Measurements from ENCODE around the gene PROM2. TPM values are rescaled to one million over a fixed set of nuclear protein-coding genes. Genes with fewer than 3 reads are reported as not detected.

The PROM2 gene
- total RNA-seq, 1 donor from 2014 or later = 14.2 TPM

DNA sequence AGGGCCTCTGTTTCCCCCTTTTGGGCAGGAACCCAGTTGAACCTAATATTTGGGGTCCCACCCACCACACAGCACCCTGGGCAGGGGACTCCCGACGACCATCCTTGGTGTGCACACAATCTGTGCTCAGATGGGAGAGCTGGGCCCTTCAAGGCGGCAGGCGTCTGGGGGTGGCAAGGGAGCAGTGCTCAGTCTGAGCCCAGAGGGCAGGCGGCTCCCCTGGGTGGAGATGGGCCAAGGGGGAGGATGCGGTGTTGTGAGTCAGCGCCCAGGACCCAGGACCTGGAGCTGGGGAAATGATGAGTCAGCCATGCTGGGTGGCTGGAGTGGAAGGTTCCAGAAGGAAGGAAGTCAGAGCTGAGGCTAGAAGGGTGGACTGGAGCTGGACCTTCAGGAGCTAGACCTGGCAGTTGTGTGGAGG is 3.8 kb downstream of the PROM2 start:
- Mint-ChIP-seq H3K27ac (no peak overlapping the region), H3K4me3 (ENCODE audit: low read depth) (no peak overlapping the region), H3K36me3 (ENCODE audit: insufficient read depth) (peaks cover 2% of the 10 kb centered on the region), H3K27me3 (no peaks in the 10 kb centered on the region), H3K9me3 (ENCODE audit: low read depth) (no peaks in the 10 kb centered on the region), H3K4me1 (ENCODE audit: low read depth) (peaks cover 8% of the 10 kb centered on the region)
- no peak for DNase-seq (ENCODE audit: low spot score, unreplicated experiment)
- TF ChIP-seq, protein P1, sequence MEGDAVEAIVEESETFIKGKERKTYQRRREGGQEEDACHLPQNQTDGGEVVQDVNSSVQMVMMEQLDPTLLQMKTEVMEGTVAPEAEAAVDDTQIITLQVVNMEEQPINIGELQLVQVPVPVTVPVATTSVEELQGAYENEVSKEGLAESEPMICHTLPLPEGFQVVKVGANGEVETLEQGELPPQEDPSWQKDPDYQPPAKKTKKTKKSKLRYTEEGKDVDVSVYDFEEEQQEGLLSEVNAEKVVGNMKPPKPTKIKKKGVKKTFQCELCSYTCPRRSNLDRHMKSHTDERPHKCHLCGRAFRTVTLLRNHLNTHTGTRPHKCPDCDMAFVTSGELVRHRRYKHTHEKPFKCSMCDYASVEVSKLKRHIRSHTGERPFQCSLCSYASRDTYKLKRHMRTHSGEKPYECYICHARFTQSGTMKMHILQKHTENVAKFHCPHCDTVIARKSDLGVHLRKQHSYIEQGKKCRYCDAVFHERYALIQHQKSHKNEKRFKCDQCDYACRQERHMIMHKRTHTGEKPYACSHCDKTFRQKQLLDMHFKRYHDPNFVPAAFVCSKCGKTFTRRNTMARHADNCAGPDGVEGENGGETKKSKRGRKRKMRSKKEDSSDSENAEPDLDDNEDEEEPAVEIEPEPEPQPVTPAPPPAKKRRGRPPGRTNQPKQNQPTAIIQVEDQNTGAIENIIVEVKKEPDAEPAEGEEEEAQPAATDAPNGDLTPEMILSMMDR (IDR thresholded peaks at IDR 0.05; ENCODE audit: unreplicated experiment) = no peak

GRCh38 chr2:95278637-95279225 is 4.5 kb downstream of the PROM2 start:
- Mint-ChIP-seq H3K4me3 (ENCODE audit: low read depth) (no peak overlapping the region), H3K9me3 (ENCODE audit: low read depth) (no peaks in the 10 kb centered on the region), H3K27ac (no peak overlapping the region), H3K27me3 (no peaks in the 10 kb centered on the region), H3K4me1 (ENCODE audit: low read depth) (peaks cover 8% of the 10 kb centered on the region), H3K36me3 (ENCODE audit: insufficient read depth) (peaks cover 2% of the 10 kb centered on the region)
- DNase-seq (ENCODE audit: low spot score, unreplicated experiment) = no peak
- TF ChIP-seq, protein P1 (IDR thresholded peaks at IDR 0.05; ENCODE audit: unreplicated experiment) = no peak

- no peaks in the 10 kb centered on the region for H3K27me3 Mint-ChIP-seq
- no peak overlapping the region for H3K4me3 Mint-ChIP-seq (ENCODE audit: low read depth)
- TF ChIP-seq, protein P1 (IDR thresholded peaks at IDR 0.05; ENCODE audit: unreplicated experiment) = no peak
- peaks cover 3% of the 10 kb centered on the region for H3K4me1 Mint-ChIP-seq (ENCODE audit: low read depth)
- H3K36me3 Mint-ChIP-seq (ENCODE audit: insufficient read depth) = peaks cover 2% of the 10 kb centered on the region
- no peak for DNase-seq (ENCODE audit: low spot score, unreplicated experiment)
- H3K27ac Mint-ChIP-seq = no peak overlapping the region
- H3K9me3 Mint-ChIP-seq (ENCODE audit: low read depth) = no peaks in the 10 kb centered on the region
These were observed 5.3 kb downstream of the PROM2 start for GRCh38 chr2:95279435-95280035.

DNA sequence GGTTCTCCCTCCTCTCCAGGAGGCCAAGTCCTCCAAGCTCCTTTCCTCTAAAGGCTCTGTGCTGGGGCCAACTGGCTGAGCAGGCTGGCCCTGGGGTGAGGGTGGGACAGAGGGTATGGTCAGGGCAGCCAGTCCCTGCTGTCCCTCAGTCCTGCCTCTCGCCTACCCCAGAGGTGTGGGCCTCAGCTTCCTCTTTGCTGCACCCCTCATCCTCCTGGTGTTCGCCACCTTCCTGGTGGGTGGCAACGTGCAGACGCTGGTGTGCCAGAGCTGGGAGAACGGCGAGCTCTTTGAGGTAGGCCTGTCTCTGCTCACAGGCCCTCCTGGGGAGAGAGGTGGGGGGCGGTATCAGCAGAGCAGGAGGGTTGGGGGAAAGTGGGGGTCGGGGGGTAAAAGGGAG is 6.8 kb downstream of the PROM2 start:
- TF ChIP-seq, protein P1 (IDR thresholded peaks at IDR 0.05; ENCODE audit: unreplicated experiment) = no peak
- H3K9me3 Mint-ChIP-seq (ENCODE audit: low read depth) = no peaks in the 10 kb centered on the region
- no peak overlapping the region for H3K27ac Mint-ChIP-seq
- H3K4me3 Mint-ChIP-seq (ENCODE audit: low read depth) = no peak overlapping the region
- peaks cover 2% of the 10 kb centered on the region for H3K36me3 Mint-ChIP-seq (ENCODE audit: insufficient read depth)
- no peaks in the 10 kb centered on the region for H3K4me1 Mint-ChIP-seq (ENCODE audit: low read depth)
- no peaks in the 10 kb centered on the region for H3K27me3 Mint-ChIP-seq
- no peak for DNase-seq (ENCODE audit: low spot score, unreplicated experiment)

DNA sequence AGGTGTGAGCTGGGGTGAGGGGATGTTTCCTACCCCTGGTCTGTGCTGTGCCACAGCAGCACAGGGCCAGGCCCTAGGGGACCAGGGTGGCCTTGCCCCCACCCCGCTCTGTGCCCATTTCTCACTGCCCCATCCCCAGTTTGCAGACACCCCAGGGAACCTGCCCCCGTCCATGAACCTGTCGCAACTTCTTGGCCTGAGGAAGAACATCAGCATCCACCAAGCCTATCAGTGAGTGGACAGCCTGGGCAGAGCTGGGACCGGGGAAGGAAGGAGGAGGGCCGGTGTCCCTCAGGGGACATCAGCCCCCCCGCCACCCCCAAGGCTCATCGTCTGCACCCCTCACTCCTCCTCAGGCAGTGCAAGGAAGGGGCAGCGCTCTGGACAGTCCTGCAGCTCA is 7.5 kb downstream of the PROM2 start:
- no peaks in the 10 kb centered on the region for H3K27me3 Mint-ChIP-seq
- H3K4me3 Mint-ChIP-seq (ENCODE audit: low read depth) = no peak overlapping the region
- no peaks in the 10 kb centered on the region for H3K4me1 Mint-ChIP-seq (ENCODE audit: low read depth)
- no peak overlapping the region for H3K27ac Mint-ChIP-seq
- H3K9me3 Mint-ChIP-seq (ENCODE audit: low read depth) = no peaks in the 10 kb centered on the region
- TF ChIP-seq, protein P1 (IDR thresholded peaks at IDR 0.05; ENCODE audit: unreplicated experiment) = no peak
- no peak for DNase-seq (ENCODE audit: low spot score, unreplicated experiment)
- H3K36me3 Mint-ChIP-seq (ENCODE audit: insufficient read depth) = peaks cover 2% of the 10 kb centered on the region

Measured in progenitor cell of endocrine pancreas (in vitro differentiated cells).